GM18498 (cell line): ENCODE results near the gene LPAR6.
"Not testable (repeated sequence)": the region's sequence is repeated elsewhere in the genome, so short reads cannot be mapped to it uniquely, and the experiment has no call there.

Experiments
- ATAC-seq: cut with Tn5 transposase; IDR thresholded peaks from one replicate; pipeline ENCODE4 v1.9.1; 2021; ENCODE audit warnings: mild to moderate bottlenecking, moderate library complexity; ENCODE audit not compliant: unreplicated experiment

Gene LPAR6

GRCh38 chr13:48412881-48413351 lies at the start of gene LPAR6:
Gene LPAR6 (minus strand): TSS chr13:48413113. CDS start chr13:48412423, 690 bp downstream.
- ATAC-seq: no peak

- ATAC-seq: no peak
These were observed 44.8 kb upstream of the LPAR6 start for GRCh38 chr13:48457578-48458242.

- no peak for ATAC-seq
These were observed 43.6 kb upstream of the LPAR6 start for GRCh38 chr13:48456546-48456945.

- not testable (repeated sequence) for ATAC-seq
These were observed 38.3 kb upstream of the LPAR6 start for GRCh38 chr13:48451196-48451595.

- no peak for ATAC-seq
These were observed 36.7 kb upstream of the LPAR6 start for GRCh38 chr13:48449656-48450055.

GRCh38 chr13:48448959-48449614 lies 36.2 kb upstream of the LPAR6 start:
- ATAC-seq: no peak

- ATAC-seq: no peak
These were observed 35.5 kb upstream of the LPAR6 start for GRCh38 chr13:48448285-48448958.

GRCh38 chr13:48446464-48446863 lies 33.6 kb upstream of the LPAR6 start:
- no peak for ATAC-seq

- ATAC-seq: no peak
These were observed 30.7 kb upstream of the LPAR6 start for GRCh38 chr13:48443442-48444208.

- ATAC-seq: no peak
These were observed 24.5 kb upstream of the LPAR6 start for GRCh38 chr13:48437371-48437770.

- ATAC-seq: no peak
These were observed 23.9 kb upstream of the LPAR6 start for GRCh38 chr13:48436661-48437288.

- no peak for ATAC-seq
These were observed 21.3 kb upstream of the LPAR6 start for GRCh38 chr13:48434200-48434599.

GRCh38 chr13:48431987-48432615 lies 19.2 kb upstream of the LPAR6 start:
- no peak for ATAC-seq

GRCh38 chr13:48431431-48431830 lies 18.5 kb upstream of the LPAR6 start:
- ATAC-seq: no peak

GRCh38 chr13:48429886-48430285 lies 17.0 kb upstream of the LPAR6 start:
- peak; percentile 70 for ATAC-seq

GRCh38 chr13:48429036-48429435 lies 16.1 kb upstream of the LPAR6 start:
- no peak for ATAC-seq

- not testable (repeated sequence) for ATAC-seq
These were observed 13.9 kb upstream of the LPAR6 start for GRCh38 chr13:48426755-48427298.

- ATAC-seq: no peak
These were observed 13.1 kb upstream of the LPAR6 start for GRCh38 chr13:48426052-48426451.

- ATAC-seq: no peak
These were observed 11.3 kb upstream of the LPAR6 start for GRCh38 chr13:48424212-48424611.

GRCh38 chr13:48422003-48422402 lies 9.1 kb upstream of the LPAR6 start:
- not testable (repeated sequence) for ATAC-seq
